ENCODE results near the gene COL4A4. TPM values are rescaled to one million over a fixed set of nuclear protein-coding genes. Genes with fewer than 3 reads are reported as not detected.

COL4A4 gene
- total and polyA plus RNA-seq, 2 donors (not counting 3 experiments of a cell fraction or from before 2014, with no cell fraction given): not detected

- dilution Hi-C loops (cut with MboI; ENCODE audit: extremely low pct_ligation_motif_present, low sequenced_read_pairs): no loop called here
- CTCF ChIA-PET: no interaction called here
- Histone ChIP-seq H3K4me1 (ENCODE audit: control insufficient read depth, extremely low read depth, insufficient read depth, low read length) (no peaks in the 10 kb centered on the region), H3K36me3 (ENCODE audit: control insufficient read depth in 2 of 2, extremely low read depth in 1 of 2, insufficient read depth in 2 of 2, low read length in 2 of 2) (no peaks in the 10 kb centered on the region), H3K4me2 (ENCODE audit: insufficient read depth, low read length) (no peak overlapping the region), H3K79me2 (ENCODE audit: control insufficient read depth, insufficient read depth, low read length) (no peaks in the 10 kb centered on the region), H3K27ac (ENCODE audit: insufficient read depth, low read depth, low read length) (no peak overlapping the region), H3K9ac (replicated peaks; ENCODE audit: extremely low read depth, insufficient read depth, low read length) (no peak overlapping the region), H3K9me3 (replicated peaks; ENCODE audit: control insufficient read depth, insufficient read depth, low read length) (peaks cover 2% of the 10 kb centered on the region), H3K27me3 (ENCODE audit: control insufficient read depth in 2 of 2, insufficient read depth in 2 of 2, low read length in 2 of 2) (no peaks in the 10 kb centered on the region), H4K20me1 (replicated peaks; ENCODE audit: control insufficient read depth, extremely low read depth, insufficient read depth, low read length) (no peaks in the 10 kb centered on the region), H3K4me3 (replicated peaks in 1 of 3; ENCODE audit: insufficient read depth in 1 of 3, low read depth in 1 of 3, low read length in 3 of 3) (no peak overlapping the region), H2AFZ (ENCODE audit: low read depth, low read length) (no peak overlapping the region), H3K9me1 (replicated peaks; ENCODE audit: control insufficient read depth, extremely low read depth, insufficient read depth, low read length) (no peaks in the 10 kb centered on the region)
- FAIRE-seq: no peak
- no TSS peak for BruUV-seq (replicated peaks)
- no peak for TF ChIP-seq MYC (IDR thresholded peaks at IDR 0.05; ENCODE audit: low read depth, low read length)
- TF ChIP-seq, protein P1, sequence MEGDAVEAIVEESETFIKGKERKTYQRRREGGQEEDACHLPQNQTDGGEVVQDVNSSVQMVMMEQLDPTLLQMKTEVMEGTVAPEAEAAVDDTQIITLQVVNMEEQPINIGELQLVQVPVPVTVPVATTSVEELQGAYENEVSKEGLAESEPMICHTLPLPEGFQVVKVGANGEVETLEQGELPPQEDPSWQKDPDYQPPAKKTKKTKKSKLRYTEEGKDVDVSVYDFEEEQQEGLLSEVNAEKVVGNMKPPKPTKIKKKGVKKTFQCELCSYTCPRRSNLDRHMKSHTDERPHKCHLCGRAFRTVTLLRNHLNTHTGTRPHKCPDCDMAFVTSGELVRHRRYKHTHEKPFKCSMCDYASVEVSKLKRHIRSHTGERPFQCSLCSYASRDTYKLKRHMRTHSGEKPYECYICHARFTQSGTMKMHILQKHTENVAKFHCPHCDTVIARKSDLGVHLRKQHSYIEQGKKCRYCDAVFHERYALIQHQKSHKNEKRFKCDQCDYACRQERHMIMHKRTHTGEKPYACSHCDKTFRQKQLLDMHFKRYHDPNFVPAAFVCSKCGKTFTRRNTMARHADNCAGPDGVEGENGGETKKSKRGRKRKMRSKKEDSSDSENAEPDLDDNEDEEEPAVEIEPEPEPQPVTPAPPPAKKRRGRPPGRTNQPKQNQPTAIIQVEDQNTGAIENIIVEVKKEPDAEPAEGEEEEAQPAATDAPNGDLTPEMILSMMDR (IDR thresholded peaks at IDR 0.05; ENCODE audit: extremely low read depth in 1 of 2, insufficient read depth in 1 of 2, low read depth in 1 of 2, low read length in 2 of 2): no peak
- no peak for TF ChIP-seq POLR2A (IDR thresholded peaks at IDR 0.05; ENCODE audit: low read depth, low read length)
- TF ChIP-seq MAX (IDR thresholded peaks at IDR 0.05; ENCODE audit: insufficient read depth, insufficient read length): no peak
- no peak for TF ChIP-seq JUN (IDR thresholded peaks at IDR 0.05; ENCODE audit: borderline replicate concordance, insufficient read depth, insufficient read length, low read depth)
- no peak for DNase-seq (ENCODE audit: low read depth, low spot score)
- intact Hi-C loops (cut with micrococcal nuclease): no loop called here
- POLR2A ChIA-PET: no interaction called here
These were observed 110.0 kb downstream of the COL4A4 start for GRCh38 chr2:227054006-227054405.

- TF ChIP-seq MYC (IDR thresholded peaks at IDR 0.05; ENCODE audit: low read depth, low read length) (no peak), FOS (IDR thresholded peaks at IDR 0.05; ENCODE audit: borderline replicate concordance, insufficient read depth, low read length) (no peak), MAX (IDR thresholded peaks at IDR 0.05; ENCODE audit: insufficient read depth, insufficient read length) (no peak), POLR2A (IDR thresholded peaks at IDR 0.05; ENCODE audit: low read depth, low read length) (no peak)
- TF ChIP-seq, protein P1 (IDR thresholded peaks at IDR 0.05; ENCODE audit: extremely low read depth in 1 of 2, insufficient read depth in 1 of 2, low read depth in 1 of 2, low read length in 2 of 2): no peak
- no peak overlapping the region for H2AFZ ChIP-seq (ENCODE audit: low read depth, low read length)
- no peaks in the 10 kb centered on the region for H3K79me2 ChIP-seq (ENCODE audit: control insufficient read depth, insufficient read depth, low read length)
- no peak for DNase-seq (ENCODE audit: low read depth, low spot score)
- dilution Hi-C loops (cut with MboI; ENCODE audit: extremely low pct_ligation_motif_present, low sequenced_read_pairs): no loop called here
- H3K4me3 ChIP-seq (replicated peaks in 1 of 3; ENCODE audit: insufficient read depth in 1 of 3, low read depth in 1 of 3, low read length in 3 of 3): no peak overlapping the region
- H3K9ac ChIP-seq (replicated peaks; ENCODE audit: extremely low read depth, insufficient read depth, low read length): no peak overlapping the region
- ChIA-PET POLR2A (no interaction called here), CTCF (no interaction called here)
- H3K27ac ChIP-seq (ENCODE audit: insufficient read depth, low read depth, low read length): no peak overlapping the region
- no peaks in the 10 kb centered on the region for H3K4me1 ChIP-seq (ENCODE audit: control insufficient read depth, extremely low read depth, insufficient read depth, low read length)
- H4K20me1 ChIP-seq (replicated peaks; ENCODE audit: control insufficient read depth, extremely low read depth, insufficient read depth, low read length): no peaks in the 10 kb centered on the region
- no peak overlapping the region for H3K4me2 ChIP-seq (ENCODE audit: insufficient read depth, low read length)
- H3K9me1 ChIP-seq (replicated peaks; ENCODE audit: control insufficient read depth, extremely low read depth, insufficient read depth, low read length): no peaks in the 10 kb centered on the region
- H3K9me3 ChIP-seq (replicated peaks; ENCODE audit: control insufficient read depth, insufficient read depth, low read length): no peaks in the 10 kb centered on the region
- no peaks in the 10 kb centered on the region for H3K27me3 ChIP-seq (ENCODE audit: control insufficient read depth in 2 of 2, insufficient read depth in 2 of 2, low read length in 2 of 2)
- no TSS peak for BruUV-seq (replicated peaks)
- intact Hi-C loops (cut with micrococcal nuclease): no loop called here
- no peak for FAIRE-seq
- no peaks in the 10 kb centered on the region for H3K36me3 ChIP-seq (ENCODE audit: control insufficient read depth in 2 of 2, extremely low read depth in 1 of 2, insufficient read depth in 2 of 2, low read length in 2 of 2)
These were observed 111.1 kb downstream of the COL4A4 start for GRCh38 chr2:227052879-227053278.
